SH-SY5Y (cell line): Measurements from ENCODE around the gene LUM.

Source experiments
- GATA2 ChIP-seq: IDR thresholded peaks from 2 replicates; pipeline ENCODE4 v1.6.1; 2011; ENCODE audit warnings: mild to moderate bottlenecking, low read depth, low read length
- GATA3 ChIP-seq: IDR thresholded peaks from 2 replicates; pipeline ENCODE4 v1.6.1; 2011; ENCODE audit warnings: low read depth, mild to moderate bottlenecking, low read length, moderate library complexity

GRCh38 chr12:91098461-91098860 is 12.8 kb downstream of the LUM start:
- TF ChIP-seq GATA3 (no peak), GATA2 (no peak)
